Parathyroid adenoma (tissue), 2 donors: ENCODE results near the gene SS18L1.

ENCODE experiments used
- H2AFZ ChIP-seq: fragments of 300-600 bp; sonication (generic); one replicate; pipeline ENCODE4 v1.7.0; 2017; ENCODE audit warnings: antibody characterized with exemption, mild to moderate bottlenecking
- H3K27ac ChIP-seq: fragments of 300-600 bp; sonication (generic); one replicate; pipeline ENCODE4 v1.7.0; 2017
- H3K27me3 ChIP-seq: fragments of 300-600 bp; sonication (generic); one replicate; pipeline ENCODE4 v1.7.0; 2017; ENCODE audit warnings: low read length; ENCODE audit not compliant: control insufficient read depth, insufficient read depth
- H3K36me3 ChIP-seq: fragments of 300-600 bp; sonication (generic); one replicate; pipeline ENCODE4 v1.7.0; 2017; ENCODE audit warnings: low read length; ENCODE audit not compliant: control insufficient read depth, insufficient read depth
- H3K4me1 ChIP-seq: fragments of 300-600 bp; sonication (generic); one replicate; pipeline ENCODE4 v1.7.0; 2017; ENCODE audit warnings: control low read depth
- H3K4me2 ChIP-seq: fragments of 300-600 bp; sonication (generic); one replicate; pipeline ENCODE4 v1.7.0; 2017; ENCODE audit warnings: low read length
- H3K4me3 ChIP-seq: fragments of 300-600 bp; sonication (generic); one replicate; pipeline ENCODE4 v1.7.0; 2017; ENCODE audit warnings: low read depth, low read length
- H3K79me2 ChIP-seq: fragments of 300-600 bp; sonication (generic); one replicate; pipeline ENCODE4 v1.7.0; 2017; ENCODE audit warnings: control low read depth
- H3K9ac ChIP-seq: fragments of 300-600 bp; sonication (generic); one replicate; pipeline ENCODE4 v1.7.0; 2017; ENCODE audit warnings: mild to moderate bottlenecking
- H3K9me3 ChIP-seq: fragments of 300-600 bp; sonication (generic); one replicate; pipeline ENCODE4 v1.7.0; 2017; ENCODE audit warnings: low read length; ENCODE audit not compliant: control insufficient read depth
- CTCF ChIP-seq: fragments of 300-600 bp; sonication (generic); IDR thresholded peaks from one replicate; pipeline ENCODE4 v1.7.0; 2017; ENCODE audit warnings: antibody characterized with exemption, mild to moderate bottlenecking
- donor health status: primary hyperparathyroidism.

The SS18L1 gene

DNA sequence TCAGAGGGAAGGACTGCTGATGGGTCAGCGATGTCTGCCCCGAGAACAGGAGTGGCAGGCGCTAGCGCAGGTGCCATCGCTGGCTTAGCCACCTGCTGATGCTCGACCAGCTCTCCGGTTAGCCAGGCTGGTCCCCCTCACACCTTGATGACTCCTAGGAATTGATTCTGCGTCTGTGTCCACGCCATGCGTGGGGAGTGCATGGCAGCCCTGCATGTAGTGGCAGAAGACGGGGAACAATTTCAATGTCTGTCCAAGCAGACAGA is 6.7 kb downstream of the SS18L1 start:
- Histone ChIP-seq H3K27me3 (no peaks in the 10 kb centered on the region), H3K27ac (no peak overlapping the region), H3K79me2 (peaks cover 73% of the 10 kb centered on the region), H3K4me2 (no peak overlapping the region), H3K36me3 (no peaks in the 10 kb centered on the region), H2AFZ (no peak overlapping the region), H3K9me3 (no peaks in the 10 kb centered on the region), H3K4me1 (no peaks in the 10 kb centered on the region), H3K4me3 (no peak overlapping the region), H3K9ac (no peak overlapping the region)
- TF ChIP-seq CTCF, result no peak

DNA sequence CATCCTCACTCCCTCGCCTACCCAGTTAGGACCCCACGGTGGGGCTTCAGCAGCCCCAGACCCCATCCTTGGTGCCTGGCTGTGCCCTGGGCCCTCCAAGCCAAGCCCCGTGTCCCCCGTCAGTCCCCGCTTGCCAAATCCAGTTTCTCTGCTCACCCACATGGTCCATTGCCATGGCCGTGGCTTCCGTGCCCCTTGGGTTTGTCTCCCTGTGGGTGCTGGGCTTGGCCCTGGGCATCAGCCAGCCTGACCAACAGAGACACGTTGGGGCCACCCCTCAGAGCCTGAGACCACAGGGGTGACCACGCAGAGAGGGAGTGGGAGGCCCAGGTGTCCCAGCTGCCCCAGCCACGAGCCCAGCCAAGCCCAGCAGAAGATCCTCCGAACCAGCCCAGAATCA is 7.7 kb downstream of the SS18L1 start:
- Histone ChIP-seq H3K9ac (no peak overlapping the region), H3K4me3 (no peak overlapping the region), H3K27me3 (no peaks in the 10 kb centered on the region), H3K4me2 (no peak overlapping the region), H3K9me3 (no peaks in the 10 kb centered on the region), H3K36me3 (no peaks in the 10 kb centered on the region), H3K27ac (no peak overlapping the region), H3K4me1 (no peaks in the 10 kb centered on the region), H3K79me2 (peaks cover 64% of the 10 kb centered on the region), H2AFZ (no peak overlapping the region)
- no peak for TF ChIP-seq CTCF

- Histone ChIP-seq H3K4me2 (no peak overlapping the region), H3K79me2 (peaks cover 64% of the 10 kb centered on the region), H3K27me3 (no peaks in the 10 kb centered on the region), H3K27ac (no peak overlapping the region), H3K4me3 (no peak overlapping the region), H2AFZ (no peak overlapping the region), H3K36me3 (no peaks in the 10 kb centered on the region), H3K4me1 (peaks cover 3% of the 10 kb centered on the region), H3K9me3 (no peaks in the 10 kb centered on the region), H3K9ac (no peak overlapping the region)
- TF ChIP-seq CTCF, result no peak
Observed at GRCh38 chr20:62151835-62152364, 8.3 kb downstream of the SS18L1 start.

DNA sequence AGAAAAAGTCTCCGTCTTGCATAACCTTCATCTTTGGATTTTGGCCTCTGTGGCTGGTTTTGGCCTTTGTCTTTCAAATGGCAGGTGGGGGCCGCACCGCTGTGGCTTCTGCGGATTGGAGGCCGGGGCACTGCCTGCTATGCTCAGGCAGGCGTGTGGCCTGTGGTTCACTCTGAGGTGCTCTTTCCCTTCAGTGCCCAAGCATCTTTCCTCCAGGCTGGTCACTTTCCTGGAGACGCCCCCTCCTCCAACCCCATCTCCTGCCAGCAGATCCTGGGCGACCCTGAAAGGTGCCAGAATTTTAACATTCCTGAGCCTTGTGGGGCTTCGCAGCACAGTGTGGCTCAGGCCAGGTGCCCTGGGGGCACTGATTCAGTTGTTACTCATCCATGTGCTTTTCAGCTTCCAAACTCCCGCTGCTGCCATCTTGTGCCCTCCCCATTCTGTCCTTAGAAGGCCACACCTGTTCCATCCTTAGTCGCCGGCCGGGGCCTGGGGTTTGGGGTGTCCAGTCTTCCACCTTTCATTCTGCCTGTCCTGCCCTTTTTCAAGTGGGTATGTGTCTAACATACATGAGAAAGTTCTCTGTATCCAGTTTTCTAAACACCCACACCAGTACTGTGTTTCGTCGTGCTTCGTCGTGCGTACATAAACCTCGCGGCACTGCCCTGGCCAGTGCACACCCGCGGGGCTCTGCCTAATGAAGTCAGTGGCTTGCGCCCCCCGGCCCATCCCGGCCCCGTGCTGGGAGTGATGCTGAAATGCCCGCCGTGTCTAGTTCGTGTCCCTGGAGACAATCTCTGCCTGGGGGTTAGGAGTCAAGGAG is 12.1 kb downstream of the SS18L1 start:
- H3K79me2 ChIP-seq, result peaks cover 50% of the 10 kb centered on the region
- H3K36me3 ChIP-seq, result no peaks in the 10 kb centered on the region
- H3K4me1 ChIP-seq, result peaks cover 3% of the 10 kb centered on the region
- H3K9ac ChIP-seq, result no peak overlapping the region
- no peak overlapping the region for H3K27ac ChIP-seq
- no peak overlapping the region for H3K4me2 ChIP-seq
- no peak for TF ChIP-seq CTCF
- H3K9me3 ChIP-seq, result no peaks in the 10 kb centered on the region
- no peaks in the 10 kb centered on the region for H3K27me3 ChIP-seq
- H3K4me3 ChIP-seq, result no peak overlapping the region
- H2AFZ ChIP-seq, result no peak overlapping the region

DNA sequence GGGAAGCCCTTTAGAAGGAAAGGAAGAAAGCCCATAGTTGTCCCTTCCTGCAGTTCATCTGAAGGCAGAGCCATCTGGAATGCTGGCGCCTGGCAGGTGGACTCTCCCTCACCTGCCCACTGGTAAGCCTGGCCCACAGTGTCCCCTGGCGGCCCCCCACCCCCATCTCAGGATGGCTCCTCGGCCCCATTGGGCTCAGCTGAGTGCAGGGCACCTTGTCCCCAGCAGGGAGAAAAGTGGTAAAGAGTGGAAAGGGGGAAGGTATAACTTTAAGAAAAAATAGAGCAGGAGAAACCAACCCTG is 12.6 kb downstream of the SS18L1 start:
- H3K36me3 ChIP-seq, result no peaks in the 10 kb centered on the region
- no peak overlapping the region for H3K4me3 ChIP-seq
- H3K79me2 ChIP-seq, result peaks cover 48% of the 10 kb centered on the region
- H3K9me3 ChIP-seq, result no peaks in the 10 kb centered on the region
- H3K4me1 ChIP-seq, result peaks cover 3% of the 10 kb centered on the region
- H3K27me3 ChIP-seq, result no peaks in the 10 kb centered on the region
- no peak overlapping the region for H2AFZ ChIP-seq
- no peak overlapping the region for H3K27ac ChIP-seq
- no peak overlapping the region for H3K4me2 ChIP-seq
- H3K9ac ChIP-seq, result no peak overlapping the region
- TF ChIP-seq CTCF, result no peak
